Esophagus squamous epithelium (tissue), 4 donors: ENCODE data around the gene DEPDC1.

Experiments used
- CTCF ChIP-seq, 6 experiments: fragments of 450-650 bp in 4 of 6; fragments of 200-600 bp in 2 of 6; sonication (generic) in 2 of 6; IDR thresholded peaks; one replicate each; pipeline ENCODE4 v1.5.1; 2016 to 2019; ENCODE audit warnings: antibody characterized with exemption in 6 of 6, mild to moderate bottlenecking in 4 of 6, moderate library complexity in 4 of 6
- POLR2A ChIP-seq, 4 donors: fragments of 450-650 bp; IDR thresholded peaks; one replicate each; pipeline ENCODE4 v1.6.1; 2017; ENCODE audit warnings: antibody characterized with exemption in 4 of 4, mild to moderate bottlenecking in 4 of 4, moderate library complexity in 3 of 4

- no peak for TF ChIP-seq CTCF (IDR thresholded peaks at IDR 0.05)
- no peak for TF ChIP-seq POLR2A (IDR thresholded peaks at IDR 0.05)
These were observed 6.7 kb downstream of the DEPDC1 start for GRCh38 chr1:68490046-68490651.
